Stomach (tissue), 4 donors: Measurements from ENCODE around the gene SMARCC1.

Experiments used
- EP300 ChIP-seq: sonication (generic); formaldehyde crosslinking; IDR thresholded peaks from one replicate; pipeline ENCODE4 v1.6.1; 2017; ENCODE audit warnings: antibody characterized with exemption
- POLR2A ChIP-seq, 4 donors: fragments of 450-650 bp; IDR thresholded peaks; one replicate each; pipeline ENCODE4 v1.6.1; 2016; ENCODE audit warnings: antibody characterized with exemption in 4 of 4, control low read depth in 2 of 4, mild to moderate bottlenecking in 1 of 4, moderate library complexity in 1 of 4
- POLR2AphosphoS5 ChIP-seq, 3 donors: sonication (generic); formaldehyde crosslinking; IDR thresholded peaks; one replicate each; pipeline ENCODE4 v1.6.1; 2016; ENCODE audit warnings: antibody characterized with exemption in 3 of 3
- TF ChIP-seq, protein P1 (sequence below), 7 experiments: fragments of 450-650 bp in 4 of 7; fragments of 200-600 bp in 3 of 7; sonication (generic) in 3 of 7; IDR thresholded peaks; one replicate each; pipeline ENCODE4 v1.5.1; 2016 to 2019; ENCODE audit warnings: antibody characterized with exemption in 7 of 7, control low read depth in 2 of 7, mild to moderate bottlenecking in 1 of 7

DNA sequence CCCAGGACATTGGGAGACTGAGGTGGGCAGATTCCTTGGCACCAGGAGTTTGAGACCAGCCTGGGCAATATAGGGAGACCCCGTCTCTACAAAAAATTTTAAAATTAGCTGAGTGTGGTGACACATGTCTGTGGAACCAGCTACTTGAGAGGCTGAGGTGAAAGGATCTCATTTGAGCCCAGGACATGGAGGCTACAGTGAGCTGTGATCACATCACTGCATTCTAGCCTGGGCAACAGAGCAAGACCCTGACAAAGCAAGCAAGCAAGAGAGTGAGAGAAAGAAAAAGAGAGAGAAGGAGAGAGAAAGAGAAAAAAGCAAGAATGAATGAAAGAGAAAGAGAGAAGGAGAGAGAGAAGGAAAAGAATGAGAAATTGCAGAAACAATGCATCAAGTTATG, 150.9 kb downstream of the SMARCC1 start:
- TF ChIP-seq, protein P1, sequence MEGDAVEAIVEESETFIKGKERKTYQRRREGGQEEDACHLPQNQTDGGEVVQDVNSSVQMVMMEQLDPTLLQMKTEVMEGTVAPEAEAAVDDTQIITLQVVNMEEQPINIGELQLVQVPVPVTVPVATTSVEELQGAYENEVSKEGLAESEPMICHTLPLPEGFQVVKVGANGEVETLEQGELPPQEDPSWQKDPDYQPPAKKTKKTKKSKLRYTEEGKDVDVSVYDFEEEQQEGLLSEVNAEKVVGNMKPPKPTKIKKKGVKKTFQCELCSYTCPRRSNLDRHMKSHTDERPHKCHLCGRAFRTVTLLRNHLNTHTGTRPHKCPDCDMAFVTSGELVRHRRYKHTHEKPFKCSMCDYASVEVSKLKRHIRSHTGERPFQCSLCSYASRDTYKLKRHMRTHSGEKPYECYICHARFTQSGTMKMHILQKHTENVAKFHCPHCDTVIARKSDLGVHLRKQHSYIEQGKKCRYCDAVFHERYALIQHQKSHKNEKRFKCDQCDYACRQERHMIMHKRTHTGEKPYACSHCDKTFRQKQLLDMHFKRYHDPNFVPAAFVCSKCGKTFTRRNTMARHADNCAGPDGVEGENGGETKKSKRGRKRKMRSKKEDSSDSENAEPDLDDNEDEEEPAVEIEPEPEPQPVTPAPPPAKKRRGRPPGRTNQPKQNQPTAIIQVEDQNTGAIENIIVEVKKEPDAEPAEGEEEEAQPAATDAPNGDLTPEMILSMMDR (IDR thresholded peaks at IDR 0.05): no peak
- TF ChIP-seq POLR2AphosphoS5 (IDR thresholded peaks at IDR 0.05): no peak
- TF ChIP-seq EP300: no peak
- no peak for TF ChIP-seq POLR2A (IDR thresholded peaks at IDR 0.05)
